Fibroblast of lung (primary cell): ENCODE results near the gene ARHGEF25. TPM values are rescaled to one million over a fixed set of nuclear protein-coding genes. Genes with fewer than 3 reads are reported as not detected.
"Not testable (repeated sequence)": the region's sequence is repeated elsewhere in the genome, so short reads cannot be mapped to it uniquely, and the experiment has no call there.

Experiments
- DNase-seq, 2 donors: peaks; one replicate each; pipeline versions ENCODE4 v3.0.0 to v3.0.0-alpha.2; 2010; ENCODE audit warnings: low read depth in 2 of 2
- H2AFZ ChIP-seq: 2 replicates; pipeline ENCODE4 v1.5.1; 2012; ENCODE audit warnings: low read length, control low read depth, inconsistent platforms
- H3K27ac ChIP-seq: 2 replicates; pipeline ENCODE4 v1.5.1; 2011; ENCODE audit warnings: low read length, control low read depth; ENCODE audit not compliant: insufficient read depth
- H3K27me3 ChIP-seq: 2 replicates; pipeline ENCODE4 v1.5.1; 2011; ENCODE audit warnings: mild to moderate bottlenecking, low read length; ENCODE audit not compliant: control insufficient read depth, insufficient read depth
- H3K36me3 ChIP-seq: 2 replicates; pipeline ENCODE4 v1.5.1; 2011; ENCODE audit warnings: low read length; ENCODE audit not compliant: control insufficient read depth, insufficient read depth
- H3K4me1 ChIP-seq: 2 replicates; pipeline ENCODE4 v1.5.1; 2011; ENCODE audit warnings: low read length; ENCODE audit not compliant: control insufficient read depth, insufficient read depth; ENCODE audit errors: extremely low read depth
- H3K4me2 ChIP-seq: 2 replicates; pipeline ENCODE4 v1.5.1; 2011; ENCODE audit warnings: low read length, control low read depth; ENCODE audit not compliant: insufficient read depth; ENCODE audit errors: extremely low read depth
- H3K4me3 ChIP-seq, 4 experiments: fragments of 200-600 bp in 1 of 4; sonication (generic) in 1 of 4; replicated peaks in 1 of 4; 2 replicates each; pipeline ENCODE4 v1.5.1; 2011 to 2016; ENCODE audit warnings: low read length in 4 of 4, low read depth in 3 of 4, mild to moderate bottlenecking in 3 of 4, control low read depth in 2 of 4, inconsistent platforms in 1 of 4, mixed read lengths in 1 of 4; ENCODE audit not compliant: insufficient read depth in 1 of 4; ENCODE audit errors: control extremely low read depth in 1 of 4
- H3K79me2 ChIP-seq: 2 replicates; pipeline ENCODE4 v1.5.1; 2012; ENCODE audit warnings: mild to moderate bottlenecking, low read length, inconsistent platforms; ENCODE audit not compliant: control insufficient read depth, insufficient read depth
- H3K9ac ChIP-seq: 2 replicates; pipeline ENCODE4 v1.5.1; 2011; ENCODE audit warnings: mild to moderate bottlenecking, low read length, control low read depth; ENCODE audit not compliant: insufficient read depth
- H3K9me3 ChIP-seq: 2 replicates; pipeline ENCODE4 v1.5.1; 2012; ENCODE audit warnings: low read depth, low read length; ENCODE audit not compliant: control insufficient read depth, insufficient read depth
- H4K20me1 ChIP-seq: 2 replicates; pipeline ENCODE4 v1.5.1; 2011; ENCODE audit warnings: low read length; ENCODE audit not compliant: control insufficient read depth, insufficient read depth; ENCODE audit errors: extremely low read depth
- EZH2 ChIP-seq: IDR thresholded peaks from 2 replicates; pipeline ENCODE4 v1.5.1; 2012; ENCODE audit warnings: low read length, control low read depth, mild to moderate bottlenecking; ENCODE audit errors: missing control alignments
- polyA plus RNA-seq, 2 donors: library from polyadenylated mRNA; depleted of rRNA in 1 of 2; stranded (reverse) in 1 of 2; unstranded in 1 of 2; fragments of >200 nt; gene quantifications; 2 replicates each; pipeline ENCODE4 v1.2.1, GENCODE V29; 2011 to 2012; ENCODE audit warnings: missing spikeins in 1 of 2
- total RNA-seq: library from RNA; depleted of rRNA; stranded (reverse); fragments of >200 nt; gene quantifications from 2 replicates; pipeline ENCODE4 v1.2.1, GENCODE V29; 2014
- TF ChIP-seq, protein P1 (sequence below), 2 donors: IDR thresholded peaks in 1 of 2; conservative IDR thresholded peaks in 1 of 2; 1 replicate in 1 of 2; 2 replicates in 1 of 2; pipeline ENCODE4 v1.5.1; 2011 to 2012; ENCODE audit warnings: low read length in 2 of 2, control low read depth in 1 of 2, inconsistent platforms in 1 of 2, low read depth in 1 of 2, mild to moderate bottlenecking in 1 of 2

ARHGEF25 gene
- total and polyA plus RNA-seq, 2 donors (not counting 1 experiment from before 2014, with no cell fraction given) = 15.7 to 40.0 TPM

DNA sequence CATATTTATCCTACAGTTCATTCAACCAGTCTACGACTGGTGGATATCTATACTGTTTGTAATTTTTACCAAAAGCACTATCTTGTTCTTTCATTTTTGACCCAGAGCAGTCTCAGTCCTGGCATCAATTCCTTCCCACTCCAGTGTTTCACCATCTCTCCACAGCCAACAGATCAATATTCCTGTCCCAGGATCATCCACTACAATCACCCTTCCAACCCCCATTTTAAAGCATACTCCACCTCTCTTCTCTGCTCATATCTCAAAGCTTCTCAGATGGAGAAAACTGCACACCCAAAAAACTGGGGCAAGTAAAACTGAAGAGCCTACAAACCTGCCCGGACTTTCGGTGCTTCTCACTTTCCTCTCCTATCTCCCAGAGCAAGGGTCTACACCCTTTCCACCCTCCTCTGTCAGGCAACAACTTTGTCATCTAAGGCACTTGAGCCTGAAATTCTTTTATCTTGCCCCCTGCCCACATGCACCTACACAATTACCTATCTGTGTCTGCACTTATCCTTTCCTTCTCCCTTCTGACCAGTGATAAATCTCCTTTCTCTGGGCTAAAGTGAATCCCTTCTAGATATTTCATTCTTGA is 24.3 kb upstream of the ARHGEF25 start:
- peaks cover 6% of the 10 kb centered on the region for H3K27me3 ChIP-seq
- H3K4me3 ChIP-seq = no peak overlapping the region

DNA sequence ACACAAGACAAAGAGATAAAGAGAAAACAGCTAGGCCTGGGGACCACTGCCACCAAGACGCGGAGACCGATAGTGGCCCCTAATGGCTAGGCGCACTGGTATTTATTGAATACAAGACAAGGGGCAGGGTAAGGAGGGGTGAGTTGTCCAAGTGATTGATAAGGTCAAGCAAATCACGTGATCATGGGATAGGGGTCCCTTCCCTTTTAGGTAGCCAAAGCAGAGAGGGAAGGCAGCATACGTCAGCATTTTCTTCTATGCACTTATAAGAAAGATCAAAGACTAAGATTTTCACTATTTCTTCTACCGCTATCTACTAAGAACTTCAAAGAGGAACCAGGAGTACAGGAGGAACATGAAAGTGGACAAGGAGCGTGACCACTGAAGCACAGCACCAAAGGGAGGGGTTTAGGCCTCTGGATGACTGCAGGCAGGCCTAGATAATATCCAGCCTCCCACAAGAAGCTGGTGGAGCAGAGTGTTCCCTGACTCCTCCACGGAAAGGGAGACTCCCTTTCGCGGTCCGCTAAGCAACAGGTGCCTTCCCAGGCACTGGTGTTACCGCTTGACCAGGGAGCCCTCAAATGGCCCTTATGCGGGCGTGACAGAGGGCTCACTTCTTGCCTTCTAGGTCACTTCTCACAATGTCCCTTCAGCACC is 22.2 kb upstream of the ARHGEF25 start:
- H3K4me2 ChIP-seq, H3K27me3 ChIP-seq, H3K36me3 ChIP-seq, DNase-seq, H3K9me3 ChIP-seq, H3K9ac ChIP-seq, H3K79me2 ChIP-seq, H3K4me1 ChIP-seq, H3K4me3 ChIP-seq, H4K20me1 ChIP-seq, H2AFZ ChIP-seq, H3K27ac ChIP-seq: not testable (repeated sequence)

More for the DNA sequence above, 24.3 kb upstream of the ARHGEF25 start:
- no peak overlapping the region for H3K27ac ChIP-seq
- no peaks in the 10 kb centered on the region for H3K36me3 ChIP-seq
- TF ChIP-seq, protein P1, sequence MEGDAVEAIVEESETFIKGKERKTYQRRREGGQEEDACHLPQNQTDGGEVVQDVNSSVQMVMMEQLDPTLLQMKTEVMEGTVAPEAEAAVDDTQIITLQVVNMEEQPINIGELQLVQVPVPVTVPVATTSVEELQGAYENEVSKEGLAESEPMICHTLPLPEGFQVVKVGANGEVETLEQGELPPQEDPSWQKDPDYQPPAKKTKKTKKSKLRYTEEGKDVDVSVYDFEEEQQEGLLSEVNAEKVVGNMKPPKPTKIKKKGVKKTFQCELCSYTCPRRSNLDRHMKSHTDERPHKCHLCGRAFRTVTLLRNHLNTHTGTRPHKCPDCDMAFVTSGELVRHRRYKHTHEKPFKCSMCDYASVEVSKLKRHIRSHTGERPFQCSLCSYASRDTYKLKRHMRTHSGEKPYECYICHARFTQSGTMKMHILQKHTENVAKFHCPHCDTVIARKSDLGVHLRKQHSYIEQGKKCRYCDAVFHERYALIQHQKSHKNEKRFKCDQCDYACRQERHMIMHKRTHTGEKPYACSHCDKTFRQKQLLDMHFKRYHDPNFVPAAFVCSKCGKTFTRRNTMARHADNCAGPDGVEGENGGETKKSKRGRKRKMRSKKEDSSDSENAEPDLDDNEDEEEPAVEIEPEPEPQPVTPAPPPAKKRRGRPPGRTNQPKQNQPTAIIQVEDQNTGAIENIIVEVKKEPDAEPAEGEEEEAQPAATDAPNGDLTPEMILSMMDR (conservative IDR thresholded peaks at IDR 0.05 in 1 of 2, IDR thresholded peaks at IDR 0.05 in 1 of 2; ENCODE audit: low read depth in 1 of 2, low read length in 2 of 2) = no peak
- no peak for TF ChIP-seq EZH2
- DNase-seq = no peak
- H4K20me1 ChIP-seq = no peaks in the 10 kb centered on the region
- H3K9me3 ChIP-seq = no peaks in the 10 kb centered on the region
- no peak overlapping the region for H3K9ac ChIP-seq
- no peak overlapping the region for H3K4me2 ChIP-seq
- H3K79me2 ChIP-seq = no peaks in the 10 kb centered on the region
- H2AFZ ChIP-seq = no peak overlapping the region
- H3K4me1 ChIP-seq = peaks cover 3% of the 10 kb centered on the region

DNA sequence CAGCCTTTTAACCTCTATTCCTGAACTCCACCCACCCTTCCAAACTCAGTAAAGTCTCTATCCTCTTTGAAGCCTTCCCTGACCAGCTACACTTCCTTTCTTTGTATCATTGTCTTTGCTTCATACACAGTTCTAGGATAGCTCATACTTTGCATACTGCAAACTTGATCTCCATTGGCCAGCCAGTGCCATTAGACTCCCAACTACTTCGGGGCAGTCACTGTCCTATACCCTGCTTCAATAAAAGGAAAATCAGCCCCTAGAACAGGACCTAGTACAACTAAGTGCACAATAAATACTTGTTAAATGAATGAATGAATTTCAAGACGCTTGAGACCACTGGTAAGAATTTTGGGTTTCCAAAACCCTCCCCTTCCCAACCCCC is 20.8 kb upstream of the ARHGEF25 start:
- H3K9ac ChIP-seq = peak overlapping the region; percentile 48

More for the DNA sequence above, 20.8 kb upstream of the ARHGEF25 start:
- no peaks in the 10 kb centered on the region for H3K79me2 ChIP-seq
- peak overlapping the region; percentile 88 for H2AFZ ChIP-seq
- peak overlapping the region; percentile 91 for H3K4me2 ChIP-seq
- H3K36me3 ChIP-seq = no peaks in the 10 kb centered on the region
- H3K4me3 ChIP-seq = peak overlapping the region; percentile 68 to 87 (median 78)
- peaks cover 5% of the 10 kb centered on the region for H3K4me1 ChIP-seq
- no peak overlapping the region for H3K27ac ChIP-seq
- no peak for DNase-seq
- TF ChIP-seq, protein P1 (conservative IDR thresholded peaks at IDR 0.05 in 1 of 2, IDR thresholded peaks at IDR 0.05 in 1 of 2; ENCODE audit: low read depth in 1 of 2, low read length in 2 of 2) = no peak
- no peak for TF ChIP-seq EZH2
- H3K9me3 ChIP-seq = no peaks in the 10 kb centered on the region
- no peaks in the 10 kb centered on the region for H4K20me1 ChIP-seq
- peaks cover 6% of the 10 kb centered on the region for H3K27me3 ChIP-seq
